HepG2 (cell line): Measurements from ENCODE around the gene CRKL. TPM values are rescaled to one million over a fixed set of nuclear protein-coding genes. Genes with fewer than 3 reads are reported as not detected.

Experiments used
- DR1 ChIP-seq: sonication (generic); formaldehyde crosslinking; IDR thresholded peaks from 2 replicates; pipeline ENCODE4 v1.8.0; 2021; ENCODE audit warnings: mild to moderate bottlenecking, missing genetic modification reagents, inconsistent platforms
- ETV5 ChIP-seq: IDR thresholded peaks from 2 replicates; pipeline ENCODE4 v1.6.1; 2018; ENCODE audit warnings: missing biosample characterization, missing genetic modification reagents, inconsistent platforms, borderline replicate concordance
- FOXP4 ChIP-seq: sonication (generic); formaldehyde crosslinking; IDR thresholded peaks from 2 replicates; pipeline ENCODE4 v1.4.0; 2020; ENCODE audit warnings: missing genetic modification reagents
- GMEB1 ChIP-seq: sonication (generic); formaldehyde crosslinking; IDR thresholded peaks from 2 replicates; pipeline ENCODE4 v1.5.1; 2020; ENCODE audit warnings: missing genetic modification reagents, mild to moderate bottlenecking, borderline replicate concordance
- HDAC2 ChIP-seq: sonication (generic); formaldehyde crosslinking; IDR thresholded peaks from 2 replicates; pipeline ENCODE4 v1.4.0; 2020; ENCODE audit warnings: missing genetic modification reagents
- HOXA3 ChIP-seq: sonication (generic); formaldehyde crosslinking; IDR thresholded peaks from 2 replicates; pipeline ENCODE4 v1.5.0; 2020; ENCODE audit warnings: missing genetic modification reagents
- KLF15 ChIP-seq: sonication (generic); formaldehyde crosslinking; IDR thresholded peaks from 2 replicates; pipeline ENCODE4 v1.8.1; 2023; ENCODE audit warnings: borderline replicate concordance, mild to moderate bottlenecking, inconsistent platforms, missing genetic modification reagents, mixed read lengths
- MTF1 ChIP-seq: sonication (generic); formaldehyde crosslinking; IDR thresholded peaks from 2 replicates; pipeline ENCODE4 v1.5.0; 2020; ENCODE audit warnings: missing genetic modification reagents
- POLR2G ChIP-seq: fragments of 200-400 bp; formaldehyde crosslinking; IDR thresholded peaks from 2 replicates; pipeline ENCODE4 v1.6.1; 2018; ENCODE audit warnings: mild to moderate bottlenecking, low read depth, low read length, moderate library complexity
- PREB ChIP-seq: sonication (generic); formaldehyde crosslinking; IDR thresholded peaks from 2 replicates; pipeline ENCODE4 v1.4.0; 2020; ENCODE audit warnings: missing genetic modification reagents
- SMARCE1 ChIP-seq: fragments of 450-650 bp; IDR thresholded peaks from 2 replicates; pipeline ENCODE4 v1.6.1; 2017; ENCODE audit warnings: borderline replicate concordance
- SNAI1 ChIP-seq: sonication (generic); formaldehyde crosslinking; IDR thresholded peaks from 2 replicates; pipeline ENCODE4 v1.5.0; 2020; ENCODE audit warnings: mild to moderate bottlenecking, missing genetic modification reagents, borderline replicate concordance
- UBTF ChIP-seq: sonication (generic); formaldehyde crosslinking; IDR thresholded peaks from 2 replicates; pipeline ENCODE4 v1.4.0; 2020; ENCODE audit warnings: mild to moderate bottlenecking, missing genetic modification reagents
- YEATS2 ChIP-seq: sonication (generic); formaldehyde crosslinking; IDR thresholded peaks from 2 replicates; pipeline ENCODE4 v1.4.0; 2020; ENCODE audit warnings: missing genetic modification reagents, borderline replicate concordance
- ZFP37 ChIP-seq: sonication (generic); formaldehyde crosslinking; IDR thresholded peaks from 2 replicates; pipeline ENCODE4 v1.4.0; 2020; ENCODE audit warnings: missing genetic modification reagents, borderline replicate concordance
- ZNF121 ChIP-seq: sonication (generic); formaldehyde crosslinking; IDR thresholded peaks from 2 replicates; pipeline ENCODE4 v1.5.0; 2020; ENCODE audit warnings: mild to moderate bottlenecking, missing genetic modification reagents
- ZNF282 ChIP-seq: fragments of 450-650 bp; IDR thresholded peaks from 2 replicates; pipeline ENCODE4 v1.6.1; 2018; ENCODE audit not compliant: partially characterized antibody
- ZNF350 ChIP-seq: sonication (generic); formaldehyde crosslinking; IDR thresholded peaks from 2 replicates; pipeline ENCODE4 v1.4.0; 2020; ENCODE audit warnings: mild to moderate bottlenecking, low read depth, missing genetic modification reagents, borderline replicate concordance
- ZNF629 ChIP-seq: sonication (generic); formaldehyde crosslinking; conservative IDR thresholded peaks from 2 replicates; pipeline ENCODE4 v1.5.0; 2020; ENCODE audit warnings: missing genetic modification reagents
- ZNF644 ChIP-seq: IDR thresholded peaks from 2 replicates; pipeline ENCODE4 v1.6.1; 2016; ENCODE audit warnings: low read depth
- polyA plus RNA-seq, 8 experiments: library from polyadenylated mRNA; depleted of rRNA in 3 of 8; stranded (reverse) in 7 of 8; unstranded in 1 of 8; fragments of >200 nt; fragmentation: Illumina TruSeq in 4 of 8; extraction: Trizol in 4 of 8; gene quantifications; 2 replicates each; pipeline versions ENCODE4 v1.2.1 to v1.2.3, GENCODE V29; 2011 to 2016; ENCODE audit warnings: low read depth in 4 of 8, missing spikeins in 1 of 8, mixed read lengths in 1 of 8; ENCODE audit not compliant: insufficient read depth in 1 of 8
- total RNA-seq, 5 experiments: library from RNA; depleted of rRNA; stranded (reverse); fragments of >200 nt; fragmentation: Illumina TruSeq; extraction: Trizol; gene quantifications; 2 replicates each; pipeline ENCODE4 v1.2.3, GENCODE V29; 2016; ENCODE audit warnings: low read depth in 1 of 5
- TF ChIP-seq, protein P1 (sequence below): IDR thresholded peaks from 2 replicates; pipeline ENCODE4 v1.6.1; 2016; ENCODE audit warnings: low read depth, control low read depth

The CRKL gene
- total and polyA plus RNA-seq, 2 of the 13 experiments (the other 11 are each of a cell fraction or from before 2014, with no cell fraction given) = 37.4 to 60.6 TPM

GRCh38 chr22:20963201-20964052 is 46.2 kb downstream of the CRKL start (continued):
- TF ChIP-seq ETV5 (no peak), MTF1 (CRISPR knock-in tag) (no peak), UBTF (CRISPR knock-in tag) (peak; percentile 90), PREB (CRISPR knock-in tag) (no peak), ZFP37 (CRISPR knock-in tag) (no peak), ZNF644 (CRISPR knock-in tag) (peak; percentile 47; the same call in 1 of the 2 replicates), FOXP4 (CRISPR knock-in tag) (peak; percentile 35; the same call in 1 of the 2 replicates), YEATS2 (no peak; the same call in 1 of the 2 replicates), ZNF282 (no peak), ZNF121 (CRISPR knock-in tag) (no peak), POLR2G (peak; percentile 72), GMEB1 (CRISPR knock-in tag) (peak; percentile 34; the same call in 1 of the 2 replicates), HDAC2 (peak; percentile 83), DR1 (CRISPR knock-in tag) (peak; percentile 68; the same call in 1 of the 2 replicates), SNAI1 (CRISPR knock-in tag) (no peak), HOXA3 (CRISPR knock-in tag) (peak; percentile 67), KLF15 (CRISPR knock-in tag) (no peak), ZNF629 (CRISPR knock-in tag) (peak; percentile 71), SMARCE1 (no peak), ZNF350 (CRISPR knock-in tag) (peak; percentile 74)
- TF ChIP-seq, protein P1, sequence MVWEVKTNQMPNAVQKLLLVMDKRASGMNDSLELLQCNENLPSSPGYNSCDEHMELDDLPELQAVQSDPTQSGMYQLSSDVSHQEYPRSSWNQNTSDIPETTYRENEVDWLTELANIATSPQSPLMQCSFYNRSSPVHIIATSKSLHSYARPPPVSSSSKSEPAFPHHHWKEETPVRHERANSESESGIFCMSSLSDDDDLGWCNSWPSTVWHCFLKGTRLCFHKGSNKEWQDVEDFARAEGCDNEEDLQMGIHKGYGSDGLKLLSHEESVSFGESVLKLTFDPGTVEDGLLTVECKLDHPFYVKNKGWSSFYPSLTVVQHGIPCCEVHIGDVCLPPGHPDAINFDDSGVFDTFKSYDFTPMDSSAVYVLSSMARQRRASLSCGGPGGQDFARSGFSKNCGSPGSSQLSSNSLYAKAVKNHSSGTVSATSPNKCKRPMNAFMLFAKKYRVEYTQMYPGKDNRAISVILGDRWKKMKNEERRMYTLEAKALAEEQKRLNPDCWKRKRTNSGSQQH (CRISPR knock-in tag) = no peak
